Right ventricle myocardium inferior (tissue), 1 donor: Measurements from ENCODE around the gene C16orf95. TPM values are rescaled to one million over a fixed set of nuclear protein-coding genes. Genes with fewer than 3 reads are reported as not detected.
"Not testable (repeated sequence)": the region's sequence is repeated elsewhere in the genome, so short reads cannot be mapped to it uniquely, and the experiment has no call there.

Experiments
- ATAC-seq: fragments of 200-7000 bp; cut with Tn5 transposase; one replicate; pipeline ENCODE4 v1.9.1; 2020; ENCODE audit warnings: mild to moderate bottlenecking, moderate library complexity
- DNase-seq: peaks from one replicate; pipeline ENCODE4 v3.0.0; 2021; ENCODE audit errors: missing footprints
- intact Hi-C: fragments of 100-400 bp; cut with DNase I; formaldehyde crosslinking; loops from one replicate; pipeline ENCODE4 v1.11.0; 2022
- long read RNA-seq: library from polyadenylated mRNA; unstranded; transcript quantifications from one replicate; pipeline ENCODE4 v2.0.0, GENCODE V29; 2021
- total RNA-seq: library from RNA; stranded (reverse); fragmentation: NEBNext Ultra II Directional; extraction: Animal tissue kit (Norgen Biotek cat#: 25700); gene quantifications from one replicate; pipeline ENCODE4 v1.2.1, GENCODE V29; 2021
- donor health status: DM: no; HTN: yes; CAD: no; lungs with severe emphysema.

The C16orf95 gene
- 4.2 TPM for total RNA-seq
- long read RNA-seq, partial matches to known transcripts, result 0 of 1 reads
- long read RNA-seq, other reads (novel, unspliced or antisense), result 0 of 1 reads

- intact Hi-C loops, result loop anchor here (2.0 to 10.0 kb wide), 3 partner anchors 66 to 318 kb away; partner anchors contain the start of genes FBXO31 and MAP1LC3B
- peak; percentile 95 for DNase-seq
- ATAC-seq, result peak; percentile 98
These were observed at the start of gene C16orf95 for GRCh38 chr16:87316923-87317749. Gene C16orf95 (minus strand): TSS chr16:87317392. CDS start chr16:87317242, 150 bp downstream.

DNA sequence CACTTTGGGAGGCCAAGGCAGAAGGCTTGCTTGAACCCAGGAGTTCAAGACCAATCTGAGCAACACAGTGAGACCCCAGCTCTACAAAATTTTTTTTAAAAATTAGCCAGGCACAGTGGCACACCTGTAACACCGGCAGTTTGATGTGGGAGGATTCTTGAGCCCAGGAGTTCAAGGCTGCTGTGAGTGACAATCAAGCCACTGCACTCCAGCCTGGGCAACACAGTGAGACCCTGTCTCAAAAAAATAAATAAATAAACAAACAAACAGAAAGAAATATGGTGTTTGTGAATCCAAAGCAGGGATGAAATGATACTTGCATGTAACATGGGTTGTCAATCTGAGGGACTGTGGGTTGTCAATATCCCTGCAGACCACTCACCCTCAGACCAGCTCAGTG is 49.7 kb upstream of the C16orf95 start:
- no peak for DNase-seq
- intact Hi-C loops, result no loop called here
- no peak for ATAC-seq

- intact Hi-C loops, result no loop called here
- DNase-seq (no peak), ATAC-seq (no peak)
These were observed 49.1 kb upstream of the C16orf95 start for GRCh38 chr16:87366288-87366687.

DNA sequence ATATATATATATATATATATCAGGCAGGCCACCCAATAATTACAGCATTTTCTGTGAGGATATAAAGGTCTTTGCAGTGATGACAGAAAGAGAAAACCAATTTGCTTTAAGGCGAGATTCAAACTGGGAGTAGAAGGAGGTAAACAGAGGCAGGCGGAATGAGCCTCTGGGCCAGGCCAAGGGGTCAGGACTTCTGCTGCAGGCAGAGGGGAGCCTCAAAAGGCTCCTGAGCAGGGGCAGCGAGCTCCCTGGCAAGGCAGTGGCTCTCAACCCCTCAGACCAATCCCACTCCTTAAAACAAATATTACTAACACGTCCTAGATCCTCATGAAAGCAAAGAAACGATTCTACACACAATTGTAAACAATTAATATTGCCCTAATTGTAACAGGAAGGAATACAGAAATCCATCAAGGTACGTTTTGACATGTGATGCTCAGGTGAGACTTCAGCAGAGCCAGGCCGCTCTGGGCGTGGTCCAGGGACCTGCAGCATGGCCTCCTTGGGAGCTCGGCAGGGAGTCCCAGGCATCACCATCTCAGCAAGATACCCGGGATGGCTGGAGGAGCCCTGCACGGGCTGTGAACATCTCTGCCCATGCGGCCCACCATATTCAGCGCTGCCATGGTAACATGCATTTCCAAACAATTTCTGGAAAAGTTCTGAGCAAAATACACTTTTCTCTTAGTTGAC is 48.0 kb upstream of the C16orf95 start:
- ATAC-seq (no peak), DNase-seq (no peak)
- intact Hi-C loops, result no loop called here

GRCh38 chr16:87363771-87364455 is 46.7 kb upstream of the C16orf95 start:
- DNase-seq (no peak), ATAC-seq (peak; percentile 83)
- intact Hi-C loops, result no loop called here

DNA sequence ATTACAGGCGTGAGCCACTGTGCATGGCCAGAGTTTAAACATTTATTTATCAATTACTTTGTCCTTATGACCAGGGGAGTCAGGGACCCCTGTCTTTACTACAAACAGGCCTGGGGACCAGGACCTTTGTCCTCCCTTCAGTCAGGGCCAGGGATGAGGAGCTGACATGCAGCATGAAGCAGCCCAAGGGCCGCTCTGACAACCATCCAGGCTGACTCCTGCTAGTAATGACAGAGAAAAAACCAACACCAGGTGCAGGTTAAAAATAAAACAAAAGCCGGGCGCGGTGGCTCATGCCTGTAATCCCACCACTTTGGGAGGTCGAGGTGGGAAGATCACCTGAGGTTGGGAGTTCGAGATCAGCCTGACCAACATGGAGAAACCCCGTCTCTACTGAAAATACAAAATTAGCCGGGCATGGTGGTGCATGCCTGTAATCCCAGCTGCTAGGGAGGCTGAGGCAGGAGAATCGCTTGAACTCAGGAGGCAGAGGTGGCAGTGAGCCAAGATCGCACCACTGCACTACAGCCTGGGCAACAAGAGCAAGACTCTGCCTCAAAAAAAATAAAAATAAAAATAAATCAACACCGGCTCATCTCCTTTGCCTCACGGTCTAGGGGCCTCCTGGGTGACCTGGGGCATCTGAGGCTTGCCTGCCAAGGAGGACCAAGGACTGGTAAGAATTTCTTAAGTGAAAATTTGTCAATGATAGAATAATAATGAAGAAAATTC is 45.8 kb upstream of the C16orf95 start:
- ATAC-seq, intact Hi-C loops, DNase-seq: not testable (repeated sequence)

- no peak for ATAC-seq
- intact Hi-C loops, result no loop called here
- DNase-seq, result no peak
These were observed 44.9 kb upstream of the C16orf95 start for GRCh38 chr16:87361916-87362619.

- ATAC-seq (no peak), DNase-seq (peak; percentile 30)
- intact Hi-C loops, result no loop called here
These were observed 43.8 kb upstream of the C16orf95 start for GRCh38 chr16:87360862-87361610.

- ATAC-seq, result no peak
- peak; percentile 17 for DNase-seq
- intact Hi-C loops, result loop anchor here (5.0 kb wide), 1 partner anchor 37 kb away; no protein-coding TSS in a partner anchor
These were observed 41.9 kb upstream of the C16orf95 start for GRCh38 chr16:87359121-87359520.

GRCh38 chr16:87358696-87359095 is 41.5 kb upstream of the C16orf95 start:
- intact Hi-C loops, result loop anchor here (5.0 kb wide), 1 partner anchor 36 kb away; no protein-coding TSS in a partner anchor
- ATAC-seq (no peak), DNase-seq (peak; percentile 48)

DNA sequence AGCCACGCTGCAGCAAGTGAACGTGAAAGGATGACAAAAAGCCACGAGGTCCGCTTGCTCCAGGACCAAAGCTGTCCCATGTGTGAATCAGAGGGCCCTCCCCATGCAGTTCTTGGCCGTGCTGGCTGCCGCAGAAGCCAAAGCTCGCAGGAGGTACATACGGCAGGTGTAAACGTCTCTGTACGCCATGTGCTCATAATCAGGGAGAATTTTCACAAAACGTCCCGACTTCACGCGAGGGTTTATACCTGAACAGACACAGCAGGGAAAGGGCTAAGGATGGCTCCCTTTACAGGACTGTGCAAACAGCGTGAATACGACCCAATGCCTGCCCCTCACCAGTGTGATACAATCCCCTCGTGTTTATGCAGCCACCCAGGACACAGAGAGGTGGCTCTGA is 41.1 kb upstream of the C16orf95 start:
- ATAC-seq, result no peak
- DNase-seq, result peak; percentile 48
- intact Hi-C loops, result loop anchor here (5.0 kb wide), 1 partner anchor 36 kb away; no protein-coding TSS in a partner anchor

DNA sequence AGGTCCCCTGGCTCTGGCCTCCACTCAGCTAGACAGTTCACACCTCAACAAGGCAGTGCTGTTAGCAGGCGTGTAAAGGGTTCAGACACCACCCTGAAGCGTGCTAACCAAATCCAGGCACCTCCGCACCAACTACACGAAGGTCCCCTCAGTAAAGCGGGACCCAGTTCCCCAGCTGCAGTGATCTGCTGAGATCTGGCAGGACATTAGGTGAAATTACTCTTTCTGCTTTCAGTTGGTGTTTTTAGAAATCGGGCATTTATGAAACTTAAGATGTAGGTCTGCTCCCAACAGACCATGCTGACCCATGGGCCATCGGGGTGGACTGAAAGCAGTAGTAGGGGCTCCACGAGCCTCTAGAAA is 39.3 kb upstream of the C16orf95 start:
- intact Hi-C loops, result loop anchor here (5.0 kb wide), 1 partner anchor 34 kb away; no protein-coding TSS in a partner anchor
- ATAC-seq, result no peak
- peak; percentile 60 for DNase-seq

DNA sequence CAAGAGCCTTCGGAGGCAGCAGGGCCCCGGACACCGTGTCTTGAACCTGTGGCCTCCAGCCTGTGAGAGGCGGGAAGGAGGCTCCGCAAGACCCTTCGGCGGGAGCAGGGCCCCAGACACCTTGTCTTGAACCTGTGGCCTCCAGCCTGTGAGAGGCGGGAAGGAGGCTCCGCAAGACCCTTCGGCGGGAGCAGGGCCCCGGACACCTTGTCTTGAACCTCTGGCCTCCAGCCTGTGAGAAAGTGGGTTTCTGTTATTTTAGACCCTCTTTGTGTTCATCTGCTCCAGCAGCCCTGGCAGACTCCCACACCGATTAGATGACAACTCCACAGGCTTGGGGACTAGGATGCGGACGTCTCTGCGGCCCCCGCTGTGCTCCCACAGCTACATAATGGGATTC is 36.4 kb upstream of the C16orf95 start:
- ATAC-seq (no peak), DNase-seq (peak; percentile 27)
- intact Hi-C loops, result no loop called here

- DNase-seq, result peak; percentile 70
- ATAC-seq, result no peak
- intact Hi-C loops, result no loop called here
These were observed 35.6 kb upstream of the C16orf95 start for GRCh38 chr16:87352818-87353217.

DNA sequence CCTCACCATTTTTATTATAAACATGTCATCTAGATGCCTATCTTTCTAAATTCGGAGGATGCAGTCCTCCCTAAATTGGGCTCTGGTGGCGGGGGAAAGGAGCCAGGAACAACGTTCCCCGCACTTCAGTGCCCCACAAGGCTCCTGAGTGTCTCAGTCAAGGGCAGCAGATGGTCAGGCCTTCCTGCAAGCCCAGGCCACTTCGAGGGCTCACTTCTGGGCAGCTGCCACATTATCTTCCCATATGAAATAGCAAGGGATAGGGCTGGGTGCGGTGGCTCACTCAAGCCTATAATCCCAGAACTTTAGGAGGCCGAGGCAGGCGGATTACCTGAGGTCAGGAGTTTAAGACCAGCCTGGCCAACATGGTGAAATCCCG is 34.1 kb upstream of the C16orf95 start:
- no peak for ATAC-seq
- DNase-seq, result peak; percentile 23
- intact Hi-C loops, result no loop called here

DNA sequence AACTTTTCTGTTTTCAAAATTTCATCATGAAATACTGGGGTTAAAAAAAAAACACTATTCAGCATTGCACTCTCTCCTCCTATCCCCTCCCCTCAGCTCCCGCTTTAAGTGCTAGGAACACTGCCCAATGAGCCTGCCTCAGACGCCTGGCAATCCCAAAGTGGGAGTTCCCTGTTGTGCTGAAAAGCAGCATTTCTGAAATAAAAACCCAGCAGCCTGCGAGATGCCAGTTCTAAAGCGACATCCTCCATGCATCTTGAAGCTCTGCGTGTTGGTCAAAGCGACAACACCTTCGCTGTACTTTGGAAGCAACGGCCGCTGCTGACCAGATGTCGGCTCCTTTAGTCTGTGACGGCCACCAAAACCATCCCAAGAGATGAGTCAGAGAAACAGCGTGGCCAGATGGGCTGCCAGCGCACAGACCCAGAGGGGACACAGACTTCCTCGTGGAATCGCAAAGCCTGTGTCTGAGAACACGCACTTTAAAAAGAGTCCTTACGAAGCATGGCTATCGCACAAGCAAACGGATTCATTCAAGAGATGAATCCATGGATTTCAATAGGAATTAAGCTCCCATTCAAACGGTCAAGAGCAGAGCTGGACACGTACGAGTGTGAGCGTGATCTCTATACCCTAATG is 33.6 kb upstream of the C16orf95 start:
- peak; percentile 47 for ATAC-seq
- intact Hi-C loops, result no loop called here
- peak; percentile 27 for DNase-seq

GRCh38 chr16:87350031-87350430 is 32.8 kb upstream of the C16orf95 start:
- intact Hi-C loops, result no loop called here

More at GRCh38 chr16:87350031-87350430, 32.8 kb upstream of the C16orf95 start:
- ATAC-seq (no peak), DNase-seq (peak; percentile 7)
